Hematopoietic multipotent progenitor cell treated with erythropoietin and hydrocortisone succinate and interleukin-3 and kit ligand, for 6 days (in vitro differentiated cells): ENCODE results near the gene KCNG4.
"Not testable (repeated sequence)": the region's sequence is repeated elsewhere in the genome, so short reads cannot be mapped to it uniquely, and the experiment has no call there.

Source experiments
- DNase-seq: peaks from one replicate; pipeline ENCODE4 v3.0.0-alpha.2; 2015

Gene KCNG4

DNA sequence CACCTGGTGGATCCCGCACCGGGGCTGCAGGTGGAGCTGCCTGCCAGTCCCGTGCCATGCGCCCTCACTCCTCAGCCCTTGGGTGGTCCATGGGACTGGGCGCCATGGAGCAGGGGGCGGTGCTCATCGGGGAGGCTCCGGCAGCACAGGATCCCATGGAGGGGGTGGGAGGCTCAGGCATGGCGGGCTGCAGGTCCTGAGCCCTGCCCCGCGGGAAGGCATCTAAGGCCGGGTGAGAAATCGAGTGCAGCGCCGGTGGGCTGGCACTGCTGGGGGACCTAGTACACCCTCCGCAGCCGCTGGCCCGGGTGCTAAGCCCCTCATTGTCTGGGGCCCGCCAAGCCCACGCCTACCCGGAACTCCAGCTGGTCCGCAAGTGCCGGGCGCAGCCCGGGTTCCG lies 35.3 kb downstream of the KCNG4 start:
- DNase-seq, result not testable (repeated sequence)

DNA sequence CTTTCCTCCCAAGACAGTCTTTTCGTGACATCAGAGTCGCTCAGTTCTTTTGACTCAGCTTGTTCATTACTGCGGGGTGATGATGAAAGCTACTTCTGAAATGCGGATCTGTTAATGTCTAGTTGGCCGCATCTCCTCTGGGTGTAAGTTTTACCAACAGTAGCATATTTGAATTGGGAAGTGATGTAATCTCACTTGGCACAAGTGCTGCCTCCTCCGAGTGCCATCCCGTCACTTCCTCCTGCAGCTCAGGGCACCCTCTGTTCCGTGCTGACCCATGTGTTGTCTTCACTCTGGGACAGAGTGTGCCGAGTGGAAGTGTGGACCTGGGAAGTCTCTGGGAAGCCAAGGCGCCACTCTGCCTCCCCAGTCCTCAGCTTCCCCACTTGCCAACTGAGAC lies 40.0 kb downstream of the KCNG4 start:
- DNase-seq, result peak; percentile 7

DNA sequence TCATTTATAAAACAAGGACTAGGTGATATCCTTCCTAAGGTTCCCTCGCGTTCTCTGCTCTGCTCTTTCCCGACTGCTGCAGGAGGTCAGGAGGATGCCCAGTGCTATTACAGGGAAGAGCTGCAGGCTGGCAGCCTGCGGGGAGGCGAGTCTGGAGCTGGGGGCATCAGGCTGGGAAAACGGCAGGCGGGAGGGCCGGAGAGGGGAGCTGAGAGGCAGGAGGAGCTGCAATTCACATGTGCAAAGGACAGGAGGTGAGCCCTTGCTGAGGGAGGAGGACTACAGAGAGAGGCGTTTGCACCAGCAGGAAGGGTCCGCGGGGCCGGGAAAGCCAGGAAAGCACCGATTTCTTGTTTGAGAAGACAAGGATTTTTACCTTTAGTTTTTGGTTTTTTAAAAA lies 40.7 kb downstream of the KCNG4 start:
- DNase-seq, result no peak

DNA sequence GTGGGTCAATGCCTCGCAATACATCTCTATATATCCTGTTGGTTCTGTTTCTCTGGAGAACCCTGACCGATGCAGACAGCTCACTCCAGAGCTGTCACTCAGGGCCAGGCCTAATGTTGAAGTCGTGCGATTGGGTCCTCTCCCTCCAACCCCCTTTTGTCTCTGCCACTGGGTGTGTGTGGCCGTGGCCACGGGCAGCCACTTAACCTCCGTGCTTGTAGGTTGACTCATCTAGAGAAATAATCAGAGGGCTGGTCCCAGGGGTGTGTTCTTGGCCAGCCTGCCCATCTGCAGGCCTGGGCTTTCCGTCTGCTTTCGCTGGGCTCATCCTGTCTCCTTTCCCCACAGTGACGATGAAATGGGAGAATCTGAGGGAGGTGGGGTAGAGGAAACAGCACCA lies 41.4 kb downstream of the KCNG4 start:
- no peak for DNase-seq

DNA sequence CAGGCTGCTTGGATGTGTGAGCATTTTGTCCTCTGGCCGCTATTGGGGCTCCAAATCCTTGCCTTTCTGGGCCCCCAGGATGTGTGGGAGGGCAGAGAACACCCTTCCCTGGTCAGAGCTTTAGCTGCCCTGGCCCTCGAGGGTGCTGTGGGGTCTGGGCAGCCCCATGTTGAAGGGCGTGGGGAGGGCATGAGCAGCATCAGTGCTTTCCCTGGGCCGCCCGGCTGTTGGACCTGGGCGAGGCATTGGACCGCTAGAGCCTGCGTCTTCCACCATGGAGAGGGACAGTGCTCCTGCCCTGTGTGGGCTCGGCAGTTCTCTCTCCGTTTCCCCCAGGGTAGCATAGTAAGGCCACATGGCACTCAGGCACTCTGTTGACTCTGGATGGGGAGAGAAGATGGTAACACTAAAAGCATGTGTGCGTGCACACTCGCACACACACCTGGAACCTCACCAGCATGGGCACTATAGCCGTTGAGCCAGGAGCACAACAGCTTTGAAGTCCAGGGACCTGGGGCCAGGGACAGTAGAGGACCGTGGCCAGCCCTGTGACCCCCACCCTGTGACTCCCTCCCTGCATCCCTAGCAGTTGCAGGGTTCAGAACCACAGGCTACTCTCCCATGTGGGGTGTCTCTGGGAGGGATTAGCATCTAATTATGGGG lies 42.2 kb downstream of the KCNG4 start:
- DNase-seq, result no peak

DNA sequence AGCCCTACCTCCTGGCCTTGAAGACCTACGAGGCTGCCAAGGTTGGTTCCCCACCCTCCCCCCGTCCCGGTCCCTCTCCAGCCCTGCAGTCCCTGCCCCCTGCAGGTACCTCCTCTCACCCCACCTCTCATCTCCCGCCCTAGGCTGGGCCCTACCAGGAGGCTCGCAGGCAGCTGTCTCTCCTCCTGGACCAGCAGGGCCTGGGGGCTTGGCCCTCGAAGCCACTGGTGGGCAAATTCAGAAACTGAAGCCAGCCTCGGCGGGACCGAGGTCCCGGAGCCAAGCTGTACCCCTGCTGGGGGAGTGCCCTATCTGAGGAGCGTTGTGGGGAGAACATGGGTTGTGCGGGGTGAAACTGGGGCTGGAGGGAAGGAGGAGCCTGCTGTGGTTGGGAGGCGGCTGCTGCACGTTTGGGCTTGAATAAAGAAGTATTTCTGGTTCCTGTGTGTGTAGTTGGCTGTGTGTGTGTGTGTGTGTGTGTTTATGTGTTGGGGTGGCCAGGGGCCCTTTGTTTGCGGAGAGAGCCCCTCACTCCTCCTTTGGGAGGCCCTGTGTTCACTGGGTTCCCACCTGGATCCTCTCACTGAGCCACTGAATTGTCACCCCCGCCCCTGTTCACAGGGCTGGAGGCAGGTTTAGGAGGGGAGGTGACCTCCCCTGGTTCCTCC lies 43.0 kb downstream of the KCNG4 start:
- no peak for DNase-seq

DNA sequence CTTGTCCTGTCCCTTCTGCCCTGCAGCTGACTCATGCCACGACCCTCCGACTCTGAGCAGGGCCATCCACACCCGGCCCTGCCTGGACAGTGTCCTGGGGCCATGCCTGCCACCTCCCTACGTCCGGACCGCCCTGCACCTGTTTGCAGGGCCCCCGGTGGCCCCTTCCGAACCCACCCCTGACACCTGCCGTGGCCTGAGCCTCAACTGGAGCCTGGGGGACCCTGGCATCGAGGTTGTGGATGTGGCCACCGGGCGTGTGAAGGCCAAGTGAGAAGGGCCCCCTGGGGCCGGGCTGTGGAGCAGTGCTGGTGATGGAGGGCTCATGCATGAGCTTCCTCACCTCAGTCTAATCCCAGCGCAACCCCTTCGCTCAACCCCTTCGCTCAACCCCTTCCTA lies 43.7 kb downstream of the KCNG4 start:
- no peak for DNase-seq

DNA sequence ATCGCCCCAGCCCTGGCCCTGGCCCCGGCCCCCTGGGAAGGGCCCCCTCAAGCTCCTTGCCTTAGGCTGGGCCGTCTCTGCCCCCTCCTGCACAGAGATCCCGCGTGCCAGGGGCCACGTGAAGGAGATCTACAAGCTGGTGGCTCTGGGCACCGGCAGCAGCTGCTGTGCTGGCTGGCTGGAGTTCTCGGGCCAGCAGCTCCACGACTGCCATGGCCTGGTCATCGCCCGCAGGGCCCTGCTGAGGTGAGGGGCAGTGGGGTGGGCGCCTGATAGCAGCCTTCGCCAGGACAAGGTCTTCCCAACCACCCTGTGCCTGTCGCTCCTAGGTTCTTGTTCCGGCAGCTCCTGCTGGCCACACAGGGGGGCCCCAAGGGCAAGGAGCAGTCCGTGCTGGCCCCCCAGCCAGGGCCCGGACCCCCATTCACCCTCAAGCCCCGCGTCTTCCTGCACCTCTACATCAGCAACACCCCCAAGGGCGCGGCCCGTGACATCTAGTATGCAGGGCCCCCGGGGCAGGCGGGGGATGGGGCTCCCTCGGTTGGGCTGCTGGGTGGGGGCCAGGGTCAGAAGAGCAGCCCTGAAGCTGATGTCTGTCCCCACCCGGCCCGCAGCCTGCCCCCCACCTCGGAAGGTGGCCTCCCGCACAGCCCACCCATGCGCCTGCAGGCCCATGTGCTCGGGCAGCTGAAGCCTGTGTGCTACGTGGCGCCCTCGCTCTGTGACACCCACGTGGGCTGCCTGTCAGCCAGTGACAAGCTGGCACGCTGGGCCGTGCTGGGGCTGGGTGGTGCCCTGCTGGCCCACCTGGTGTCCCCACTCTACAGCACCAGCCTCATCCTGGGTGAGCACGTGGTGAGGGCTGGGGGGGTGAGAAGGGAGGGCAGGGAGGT lies 44.4 kb downstream of the KCNG4 start:
- no peak for DNase-seq

DNA sequence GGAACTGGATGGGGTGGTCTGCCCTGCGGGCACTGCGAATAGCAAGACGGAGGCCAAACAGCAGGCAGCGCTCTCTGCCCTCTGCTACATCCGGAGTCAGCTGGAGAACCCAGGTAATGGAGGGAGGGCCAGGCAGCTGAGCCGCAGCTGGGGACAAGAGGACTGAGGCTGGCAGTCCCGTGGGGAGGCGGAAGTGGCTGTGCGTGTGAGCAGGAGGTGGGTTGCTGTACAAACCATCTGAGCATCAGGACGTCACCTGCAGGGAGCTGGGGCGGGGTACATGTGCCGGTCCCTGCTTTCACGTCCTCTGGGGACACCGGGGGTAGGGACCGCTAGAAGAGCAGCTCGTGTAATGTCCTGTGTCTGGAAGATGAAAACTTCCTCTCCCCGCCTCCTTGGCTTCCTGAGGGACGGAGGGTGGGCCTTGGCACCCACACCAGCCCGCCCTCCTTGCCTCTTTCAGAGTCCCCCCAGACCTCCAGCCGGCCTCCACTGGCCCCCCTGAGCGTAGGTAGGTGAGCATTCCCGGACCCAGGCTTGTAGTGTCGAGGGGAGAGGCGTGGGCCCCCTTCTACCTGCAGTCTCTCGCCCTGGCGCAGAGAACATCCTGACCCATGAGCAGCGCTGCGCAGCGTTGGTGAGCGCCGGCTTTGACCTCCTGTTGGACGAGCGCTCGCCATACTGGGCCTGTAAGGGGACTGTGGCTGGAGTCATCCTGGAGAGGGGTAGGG lies 45.2 kb downstream of the KCNG4 start:
- DNase-seq, result no peak

DNA sequence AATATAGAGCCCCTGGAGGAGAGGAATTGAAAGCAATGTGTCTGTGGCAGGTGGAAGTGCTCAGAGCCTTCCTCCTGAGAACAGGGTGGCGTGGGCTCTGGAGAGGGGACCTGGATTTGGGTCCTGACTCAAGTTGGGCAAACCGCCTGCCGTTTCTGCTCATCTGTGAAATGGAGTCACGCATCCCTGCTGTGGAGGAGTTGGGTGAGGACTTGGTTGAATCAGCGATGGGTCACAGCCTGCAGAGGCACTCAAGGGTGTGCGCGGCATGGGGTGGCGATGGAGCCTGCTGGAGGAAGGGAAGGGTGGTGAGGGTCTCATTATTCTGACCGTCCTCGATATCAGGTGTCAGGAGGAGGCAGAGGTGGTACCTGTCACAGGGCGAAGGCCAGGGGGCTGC lies 45.8 kb downstream of the KCNG4 start:
- no peak for DNase-seq

DNA sequence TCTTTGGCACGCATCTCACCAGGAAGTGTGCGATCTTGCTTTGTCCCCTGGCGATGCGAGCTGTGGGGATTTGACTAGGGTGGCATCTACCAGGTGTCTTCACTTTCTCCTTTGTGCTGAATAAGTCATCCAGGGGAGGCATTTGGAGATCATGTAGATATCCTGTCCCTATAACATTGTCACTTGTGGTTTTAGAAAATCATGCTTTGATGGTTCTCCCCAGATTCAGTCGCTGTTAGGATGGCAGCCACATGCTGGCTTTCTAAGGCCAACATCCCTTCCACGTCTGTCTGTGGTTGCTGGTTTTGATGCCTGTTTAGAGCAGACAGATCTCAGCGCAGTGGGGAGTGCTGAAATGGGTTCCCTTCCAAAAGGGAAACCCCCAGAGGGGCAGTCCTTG lies 46.3 kb downstream of the KCNG4 start:
- DNase-seq, result no peak

DNA sequence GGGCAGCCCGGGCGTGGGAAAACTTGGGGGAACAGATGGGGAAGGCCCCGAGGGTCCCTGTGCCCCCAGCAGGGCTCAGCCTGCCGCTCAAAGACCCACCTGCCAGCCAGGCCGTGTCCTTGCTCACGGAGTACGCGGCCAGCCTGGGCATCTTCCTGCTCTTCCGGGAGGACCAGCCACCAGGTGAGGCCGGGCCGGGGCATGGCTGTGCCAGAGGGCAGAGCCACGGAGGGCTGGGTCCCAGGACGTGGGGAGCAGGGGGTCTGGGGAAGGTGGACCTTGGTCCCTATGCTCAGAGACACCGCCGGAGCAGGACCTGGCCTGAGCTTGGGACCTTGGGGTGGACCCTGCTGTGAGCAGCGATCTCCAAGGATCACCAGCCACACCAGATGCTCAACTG lies 48.3 kb downstream of the KCNG4 start:
- DNase-seq, result no peak

DNA sequence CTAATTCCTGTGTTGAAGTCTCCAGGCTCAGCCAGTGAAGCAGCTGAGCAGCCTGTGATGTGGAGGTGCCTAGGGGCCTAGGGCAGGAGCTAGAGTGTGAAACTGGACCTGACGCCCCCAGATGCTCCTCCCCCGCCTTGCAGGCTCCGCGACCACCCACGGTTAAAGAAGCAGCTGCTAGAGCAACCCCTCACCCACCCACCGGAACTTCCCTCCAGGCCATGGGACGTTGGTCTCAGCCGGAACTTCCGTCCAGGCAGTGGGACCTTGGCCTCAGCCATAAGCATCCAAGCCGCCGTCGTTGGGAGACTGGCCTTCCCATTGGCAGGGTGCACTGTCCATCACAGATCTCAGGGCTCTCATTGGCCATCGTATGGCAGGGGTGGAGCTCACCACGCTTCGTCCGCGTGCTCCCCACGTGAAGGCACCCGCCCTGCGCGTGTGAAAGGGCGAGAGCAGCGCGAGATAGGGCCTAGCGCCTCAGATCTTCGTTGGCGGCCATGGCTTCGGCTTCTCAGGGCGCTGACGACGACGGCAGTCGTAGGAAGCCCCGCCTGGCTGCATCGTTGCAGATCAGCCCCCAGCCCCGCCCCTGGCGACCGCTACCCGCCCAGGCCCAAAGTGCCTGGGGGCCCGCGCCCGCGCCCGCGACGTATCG lies 49.0 kb downstream of the KCNG4 start, which contains the start of gene ADAD2:
TSS of gene ADAD2 (plus strand) at position 427 of the 658 bp plus-strand sequence. CDS start at position 501, 74 bp downstream.
- no peak for DNase-seq

DNA sequence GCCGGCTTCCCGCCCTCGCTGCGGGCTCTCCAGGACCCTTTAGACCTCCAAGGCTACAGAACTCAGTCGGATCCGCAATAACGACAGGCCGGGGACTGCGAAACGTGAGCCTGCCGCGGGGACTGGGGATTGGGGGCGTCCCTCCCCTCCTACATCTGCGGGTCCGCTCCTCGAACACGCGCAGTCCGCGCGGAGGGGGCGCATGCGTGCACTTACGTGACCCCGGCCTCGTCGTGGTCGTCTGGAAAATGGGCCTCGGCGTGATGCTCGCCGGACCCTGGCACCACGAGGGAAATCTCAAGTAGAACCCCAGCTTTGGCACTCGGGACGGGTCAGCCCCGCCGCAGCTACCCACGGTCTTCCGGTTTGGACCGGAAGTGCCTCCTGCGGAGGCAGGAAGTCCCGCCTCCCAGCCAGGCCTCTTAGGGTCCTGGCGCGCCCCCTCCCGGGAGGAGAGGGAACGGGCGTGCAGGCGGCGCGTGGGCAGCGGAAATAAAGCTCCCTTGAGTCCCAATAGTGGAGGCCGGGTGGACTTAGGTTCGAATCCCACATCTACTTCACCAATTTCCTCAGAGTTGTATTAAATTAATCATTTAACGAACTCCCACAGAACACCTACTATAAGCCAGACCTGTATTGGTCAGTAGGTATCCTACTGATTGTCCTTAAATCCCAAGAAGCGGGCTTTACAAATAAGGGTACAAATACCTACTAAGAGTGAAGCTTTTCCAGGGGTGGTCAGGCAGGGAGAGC lies 53.0 kb downstream of the KCNG4 start, which contains the start of gene TAF1C:
TSS of gene TAF1C (minus strand) at position 373 of the 753 bp plus-strand sequence. CDS start 2,069 bp downstream, outside the sequence.
- peak; percentile 97 for DNase-seq

DNA sequence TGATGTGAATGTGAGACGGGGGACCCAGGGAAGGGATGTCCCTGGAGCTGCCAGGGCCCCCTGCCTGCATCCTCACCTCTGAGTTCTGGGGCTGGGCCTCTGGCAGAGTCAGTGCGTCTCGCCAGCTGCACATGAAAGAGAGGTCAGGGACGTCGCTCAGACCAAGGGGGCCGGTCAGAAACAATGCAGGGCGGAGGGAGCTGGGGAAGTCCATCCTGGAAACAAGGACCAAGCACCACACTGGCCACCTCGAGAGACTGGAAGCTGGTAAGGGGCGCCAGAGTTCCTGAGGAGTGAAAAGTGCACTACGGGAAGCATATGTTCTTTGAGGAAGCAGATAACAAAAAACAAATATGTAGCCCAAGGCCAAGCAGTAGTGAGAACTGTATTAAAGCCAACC lies 55.0 kb downstream of the KCNG4 start:
- DNase-seq, result no peak

DNA sequence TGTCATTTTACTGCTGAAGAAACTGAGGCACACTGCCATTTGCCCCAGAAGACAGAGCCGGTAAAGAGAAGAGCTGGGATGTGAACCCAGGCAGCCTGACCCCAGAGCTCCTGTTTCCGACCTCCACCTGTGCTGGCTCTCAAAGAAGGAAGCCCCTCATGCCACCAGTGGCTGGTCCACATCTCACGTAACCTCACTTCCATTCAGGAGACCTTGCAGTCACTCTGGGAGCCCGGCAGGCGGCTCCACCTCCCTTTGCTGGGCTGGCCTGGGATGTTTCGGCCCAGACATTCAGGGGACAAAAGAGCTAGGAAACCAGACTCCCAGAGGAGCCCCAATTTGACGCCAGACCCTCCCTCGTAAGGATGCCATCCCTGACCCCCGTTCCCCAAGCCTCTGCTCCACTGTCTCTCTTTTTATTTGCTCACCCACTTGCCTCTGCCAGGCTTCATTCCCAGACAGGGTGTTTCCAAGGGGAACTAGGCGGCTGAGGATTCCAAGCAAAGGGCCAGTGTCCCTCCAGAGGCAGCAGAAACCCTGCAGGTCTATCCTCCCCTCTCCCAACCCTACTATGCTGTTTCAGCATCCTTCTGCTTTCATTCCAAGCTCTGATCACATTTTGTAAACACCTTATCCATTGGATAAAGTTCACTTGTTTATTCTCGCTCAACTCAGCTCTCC lies 55.8 kb downstream of the KCNG4 start:
- DNase-seq, result no peak

DNA sequence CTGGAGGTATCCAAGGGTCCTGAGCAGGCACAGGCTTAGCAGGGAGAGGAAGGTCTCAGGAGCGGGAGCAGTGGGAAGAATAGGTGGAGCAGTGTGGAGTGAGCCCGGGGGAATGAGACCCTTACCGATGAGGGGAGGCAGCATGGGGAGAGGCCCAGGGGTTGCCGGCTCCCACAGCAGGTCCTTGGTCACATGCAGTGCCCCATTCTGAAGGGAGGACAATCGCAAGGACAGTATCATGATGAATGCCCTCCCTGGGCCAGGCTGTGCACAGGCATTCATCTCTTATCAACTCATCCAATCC lies 56.3 kb downstream of the KCNG4 start:
- DNase-seq, result no peak

DNA sequence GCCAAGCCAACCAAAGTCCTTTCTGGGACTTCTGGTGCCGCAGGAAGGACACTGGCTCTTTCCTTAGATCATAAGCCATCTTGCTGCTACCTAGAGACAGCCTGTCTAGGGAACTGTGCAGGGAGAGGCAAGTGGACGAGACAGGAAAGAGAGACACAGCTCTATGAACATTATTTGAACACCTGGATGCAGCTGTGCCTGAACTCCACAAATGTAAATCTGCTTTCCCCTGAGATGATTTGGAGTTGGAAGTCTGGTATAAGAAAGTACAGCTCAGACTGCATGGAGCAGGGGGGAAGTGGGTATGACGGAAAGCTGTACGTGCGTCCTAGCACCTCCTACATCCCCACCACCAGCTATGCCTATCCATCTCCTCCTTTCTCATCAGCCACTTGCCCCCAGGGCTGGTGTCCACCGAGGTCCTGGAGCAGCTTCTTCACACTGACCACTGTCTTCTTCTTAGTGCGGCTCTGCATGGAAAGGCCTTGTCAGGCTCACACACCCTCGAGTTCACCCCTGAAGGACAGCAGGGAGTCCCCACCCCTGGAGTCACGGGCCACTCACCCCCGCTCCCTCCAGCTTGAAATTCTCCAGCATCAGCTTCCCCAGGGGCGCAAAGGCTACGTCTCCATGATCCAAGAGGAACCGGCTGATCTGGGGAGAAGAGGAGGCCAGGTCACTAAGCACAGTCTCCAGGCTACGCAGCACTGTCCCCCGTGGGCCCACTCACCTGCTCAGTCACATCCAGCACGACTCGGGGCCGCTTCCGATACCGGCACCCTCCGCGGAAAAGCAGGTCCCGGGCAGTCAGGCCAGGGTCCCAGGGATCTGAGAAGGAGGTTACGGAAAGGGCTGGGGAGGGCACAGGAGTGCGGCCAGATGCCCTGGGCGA lies 56.9 kb downstream of the KCNG4 start:
- no peak for DNase-seq

DNA sequence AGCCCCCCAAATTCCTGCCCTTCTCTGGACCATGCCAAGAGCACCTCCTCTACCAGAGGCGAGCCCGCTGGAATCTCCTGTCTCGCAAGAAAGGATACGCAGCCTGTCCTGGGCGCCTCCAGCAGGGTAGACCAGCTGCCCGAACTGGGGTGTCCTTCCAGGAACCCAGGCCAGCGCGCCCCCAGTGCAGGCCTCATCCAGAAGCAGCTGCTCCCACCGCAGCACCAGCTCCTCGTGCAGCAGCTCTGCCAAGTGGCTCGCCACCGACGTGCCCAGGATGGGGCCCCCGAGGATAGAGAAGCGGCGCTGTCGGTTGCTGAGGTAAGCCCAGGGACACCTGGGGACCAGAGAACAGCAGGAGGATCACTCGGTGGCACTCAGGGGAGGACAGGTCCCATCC lies 57.7 kb downstream of the KCNG4 start:
- DNase-seq, result no peak
